ENCODE results near the gene TUBB4A.

DNA sequence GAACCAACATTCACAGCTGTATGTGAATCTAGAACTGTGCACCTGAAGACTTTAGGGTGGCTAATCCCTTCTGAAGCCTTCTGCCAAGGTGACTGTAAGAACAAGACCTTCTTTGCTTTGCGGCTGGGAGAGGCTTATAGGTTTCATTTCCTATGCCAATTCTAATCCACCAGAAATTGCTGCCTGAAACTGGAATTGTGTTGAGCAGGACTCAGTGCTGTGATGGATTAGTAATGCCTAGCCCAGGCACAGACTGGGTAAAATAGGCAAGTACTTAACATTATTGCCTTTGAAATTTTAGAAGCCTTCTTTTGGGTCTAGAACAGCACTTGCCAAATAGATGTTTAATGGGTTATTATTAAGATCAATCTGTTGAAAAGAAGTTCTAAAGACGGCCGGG, 54.1 kb downstream of the TUBB4A start:
- TF ChIP-seq, protein P1, sequence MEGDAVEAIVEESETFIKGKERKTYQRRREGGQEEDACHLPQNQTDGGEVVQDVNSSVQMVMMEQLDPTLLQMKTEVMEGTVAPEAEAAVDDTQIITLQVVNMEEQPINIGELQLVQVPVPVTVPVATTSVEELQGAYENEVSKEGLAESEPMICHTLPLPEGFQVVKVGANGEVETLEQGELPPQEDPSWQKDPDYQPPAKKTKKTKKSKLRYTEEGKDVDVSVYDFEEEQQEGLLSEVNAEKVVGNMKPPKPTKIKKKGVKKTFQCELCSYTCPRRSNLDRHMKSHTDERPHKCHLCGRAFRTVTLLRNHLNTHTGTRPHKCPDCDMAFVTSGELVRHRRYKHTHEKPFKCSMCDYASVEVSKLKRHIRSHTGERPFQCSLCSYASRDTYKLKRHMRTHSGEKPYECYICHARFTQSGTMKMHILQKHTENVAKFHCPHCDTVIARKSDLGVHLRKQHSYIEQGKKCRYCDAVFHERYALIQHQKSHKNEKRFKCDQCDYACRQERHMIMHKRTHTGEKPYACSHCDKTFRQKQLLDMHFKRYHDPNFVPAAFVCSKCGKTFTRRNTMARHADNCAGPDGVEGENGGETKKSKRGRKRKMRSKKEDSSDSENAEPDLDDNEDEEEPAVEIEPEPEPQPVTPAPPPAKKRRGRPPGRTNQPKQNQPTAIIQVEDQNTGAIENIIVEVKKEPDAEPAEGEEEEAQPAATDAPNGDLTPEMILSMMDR (conservative IDR thresholded peaks at IDR 0.05) = no peak
- no peak for TF ChIP-seq EZH2 (IDR thresholded peaks at IDR 0.05; ENCODE audit: low read depth)
